HG03175 (cell line): ENCODE measurements around the gene SUPV3L1.

Experiments
- ATAC-seq: cut with Tn5 transposase; IDR thresholded peaks from one replicate; pipeline ENCODE4 v1.9.1; 2021; ENCODE audit warnings: mild to moderate bottlenecking, moderate library complexity; ENCODE audit not compliant: unreplicated experiment

SUPV3L1 gene

DNA sequence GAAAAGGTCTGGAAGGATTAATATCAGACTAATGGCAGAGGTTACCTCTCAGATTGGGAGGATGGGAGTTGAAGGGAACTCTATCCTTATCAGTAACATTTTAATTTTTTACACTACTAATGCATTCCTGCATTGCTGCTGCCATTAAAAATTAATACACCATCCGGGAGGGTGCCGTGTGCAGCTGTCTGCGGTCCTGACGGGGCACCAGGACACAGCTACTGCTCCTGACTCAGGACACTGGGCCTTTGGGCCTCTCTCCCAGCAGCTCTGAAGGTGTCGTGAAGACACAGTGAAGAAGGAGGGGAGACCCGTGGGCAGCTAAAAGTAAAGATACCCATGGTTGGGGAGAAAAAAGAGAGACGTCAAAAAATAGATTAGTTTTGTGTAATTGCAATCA lies 74.8 kb downstream of the SUPV3L1 start:
- ATAC-seq: no peak
